Testis (tissue), 3 donors: ENCODE results near the gene SHF. TPM values are rescaled to one million over a fixed set of nuclear protein-coding genes. Genes with fewer than 3 reads are reported as not detected.
A peak's percentile ranks its signal among the peaks of the same experiment; 100 is the strongest.

Source experiments
- DNase-seq: peaks from one replicate; pipeline ENCODE4 v3.0.0-alpha.2; 2019
- H3K27ac ChIP-seq, 2 donors: fragments of 200-600 bp; sonication (generic); one replicate each; pipeline ENCODE4 v1.5.1; 2019
- H3K27me3 ChIP-seq: fragments of 200-600 bp; sonication (generic); one replicate; pipeline ENCODE4 v1.5.1; 2019
- H3K36me3 ChIP-seq: fragments of 200-600 bp; sonication (generic); one replicate; pipeline ENCODE4 v1.5.1; 2017; ENCODE audit warnings: low read depth; ENCODE audit errors: missing control alignments
- H3K4me1 ChIP-seq: fragments of 200-600 bp; sonication (generic); one replicate; pipeline ENCODE4 v1.5.1; 2019
- H3K4me3 ChIP-seq, 2 donors: fragments of 200-600 bp; sonication (generic); one replicate each; pipeline ENCODE4 v1.5.1; 2017 to 2019
- H3K9me3 ChIP-seq: fragments of 200-600 bp; sonication (generic); one replicate; pipeline ENCODE4 v1.5.1; 2017
- POLR2A ChIP-seq: fragments of 450-650 bp; IDR thresholded peaks from one replicate; pipeline ENCODE4 v1.6.1; 2017; ENCODE audit warnings: antibody characterized with exemption, mild to moderate bottlenecking, moderate library complexity
- WGBS, 2 donors: methylation state at CpG; one replicate each; pipeline ENCODE4 v1.1.5; 2018; 5-methylcytosine and 5-hydroxymethylcytosine counted together
- intact Hi-C: fragments of 100-400 bp; cut with DNase I; formaldehyde crosslinking; loops from one replicate; pipeline ENCODE4 v1.15.1; 2023; ENCODE audit warnings: low total_unique reads
- polyA plus RNA-seq: library from polyadenylated mRNA; stranded (reverse); fragments of 350-450 nt; fragmentation: Illumina TruSeq; extraction: RNeasy Lipid Tissue Mini Kit (QIAGEN cat#74804); gene quantifications from one replicate; pipeline ENCODE4 v1.2.3, GENCODE V29; 2014; ENCODE audit warnings: low read depth, low replicate concordance; ENCODE audit not compliant: insufficient read depth
- total RNA-seq, 2 donors: library from RNA; depleted of rRNA; stranded (reverse); fragments of >200 nt; gene quantifications; one replicate each; pipeline ENCODE4 v1.2.3, GENCODE V29; 2016
- TF ChIP-seq, protein P1 (sequence below), 3 experiments: fragments of 450-650 bp in 2 of 3; fragments of 200-600 bp in 1 of 3; sonication (generic) in 1 of 3; IDR thresholded peaks; one replicate each; pipeline ENCODE4 v1.5.1; 2016 to 2019; ENCODE audit warnings: antibody characterized with exemption in 3 of 3, mild to moderate bottlenecking in 2 of 3, moderate library complexity in 1 of 3

Gene SHF
- total and polyA plus RNA-seq, 3 donors from 2014 or later = 9.3 to 13.2 (median 12.7) TPM

DNA sequence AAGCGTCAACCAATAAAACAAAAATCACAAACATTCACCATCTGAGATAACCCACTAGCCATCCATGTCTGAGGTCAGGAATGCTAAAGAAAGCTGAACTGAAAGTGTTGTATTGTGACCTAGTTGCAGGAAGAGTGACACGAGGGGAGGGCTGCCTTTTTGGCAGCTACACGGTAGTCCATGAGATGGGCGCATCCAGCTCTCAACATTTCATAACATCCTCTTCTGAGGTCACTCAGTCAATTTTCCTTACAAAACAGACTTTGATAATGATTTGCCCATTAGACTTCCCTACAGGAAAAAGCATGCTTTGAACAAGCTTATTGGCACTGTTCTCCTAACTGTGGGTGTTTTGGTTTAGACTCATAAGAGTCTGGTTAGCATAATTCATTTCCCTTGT is 15.4 kb upstream of the SHF start:
- Histone ChIP-seq H3K9me3 (no peaks in the 10 kb centered on the region), H3K36me3 (no peaks in the 10 kb centered on the region), H3K27ac (no peak overlapping the region), H3K4me3 (no peak overlapping the region), H3K27me3 (no peaks in the 10 kb centered on the region), H3K4me1 (no peaks in the 10 kb centered on the region)
- DNase-seq = no peak
- intact Hi-C loops = no loop called here
- no peak for TF ChIP-seq POLR2A
- TF ChIP-seq, protein P1, sequence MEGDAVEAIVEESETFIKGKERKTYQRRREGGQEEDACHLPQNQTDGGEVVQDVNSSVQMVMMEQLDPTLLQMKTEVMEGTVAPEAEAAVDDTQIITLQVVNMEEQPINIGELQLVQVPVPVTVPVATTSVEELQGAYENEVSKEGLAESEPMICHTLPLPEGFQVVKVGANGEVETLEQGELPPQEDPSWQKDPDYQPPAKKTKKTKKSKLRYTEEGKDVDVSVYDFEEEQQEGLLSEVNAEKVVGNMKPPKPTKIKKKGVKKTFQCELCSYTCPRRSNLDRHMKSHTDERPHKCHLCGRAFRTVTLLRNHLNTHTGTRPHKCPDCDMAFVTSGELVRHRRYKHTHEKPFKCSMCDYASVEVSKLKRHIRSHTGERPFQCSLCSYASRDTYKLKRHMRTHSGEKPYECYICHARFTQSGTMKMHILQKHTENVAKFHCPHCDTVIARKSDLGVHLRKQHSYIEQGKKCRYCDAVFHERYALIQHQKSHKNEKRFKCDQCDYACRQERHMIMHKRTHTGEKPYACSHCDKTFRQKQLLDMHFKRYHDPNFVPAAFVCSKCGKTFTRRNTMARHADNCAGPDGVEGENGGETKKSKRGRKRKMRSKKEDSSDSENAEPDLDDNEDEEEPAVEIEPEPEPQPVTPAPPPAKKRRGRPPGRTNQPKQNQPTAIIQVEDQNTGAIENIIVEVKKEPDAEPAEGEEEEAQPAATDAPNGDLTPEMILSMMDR (IDR thresholded peaks at IDR 0.05) = no peak
- 60 to 65% methylated on average over 4 of the region's 4 CpGs for WGBS, 2 donors

DNA sequence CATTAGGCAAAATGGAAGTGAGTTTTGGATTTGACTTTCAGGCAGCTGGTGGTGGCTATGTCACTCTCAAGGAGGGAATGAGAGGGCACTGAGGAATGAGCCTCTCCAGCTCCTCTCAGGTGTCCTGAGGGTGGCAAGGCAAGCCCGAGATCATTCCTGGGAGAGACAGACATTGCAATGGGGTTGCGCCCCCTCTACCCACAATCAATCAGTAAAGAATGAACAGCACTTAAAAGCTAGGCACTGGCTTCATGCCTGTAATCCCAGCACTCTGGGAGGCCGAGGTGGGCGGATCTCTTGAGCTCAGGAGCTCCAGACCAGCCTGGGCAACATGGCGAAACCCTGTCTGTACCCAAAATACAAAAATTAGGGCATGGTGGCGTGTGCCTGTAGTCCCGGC is 14.1 kb upstream of the SHF start:
- Histone ChIP-seq H3K36me3 (no peaks in the 10 kb centered on the region), H3K27ac (no peak overlapping the region), H3K4me3 (no peak overlapping the region), H3K9me3 (no peaks in the 10 kb centered on the region), H3K27me3 (no peaks in the 10 kb centered on the region), H3K4me1 (no peaks in the 10 kb centered on the region)
- intact Hi-C loops = no loop called here
- 84 to 85% methylated on average over 7 of the region's 7 CpGs for WGBS, 2 donors
- TF ChIP-seq POLR2A = no peak
- TF ChIP-seq, protein P1 (IDR thresholded peaks at IDR 0.05) = no peak
- DNase-seq = no peak

DNA sequence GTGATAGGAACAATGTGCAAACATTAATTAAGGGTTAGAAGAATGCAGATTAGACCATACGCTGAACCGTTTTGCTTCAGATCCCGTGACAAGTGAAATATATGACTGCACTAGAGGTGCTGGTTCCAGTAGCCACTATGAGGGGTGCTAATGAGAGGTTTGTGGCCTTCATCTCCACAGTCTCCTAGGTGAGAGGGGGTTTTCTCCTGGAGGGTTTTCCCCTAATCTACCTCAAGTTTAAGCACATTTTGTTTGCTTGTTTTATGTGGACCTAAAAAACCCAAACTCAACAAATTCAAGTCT is 13.7 kb upstream of the SHF start:
- 78 to 82% methylated on average over 3 of the region's 3 CpGs for WGBS, 2 donors
- peak overlapping the region in 1 of 2 donors; percentile 99 for H3K27ac ChIP-seq
- H3K4me1 ChIP-seq = no peaks in the 10 kb centered on the region
- H3K27me3 ChIP-seq = no peaks in the 10 kb centered on the region
- no peaks in the 10 kb centered on the region for H3K36me3 ChIP-seq
- no peak for DNase-seq
- TF ChIP-seq, protein P1 (IDR thresholded peaks at IDR 0.05) = no peak
- no peak for TF ChIP-seq POLR2A
- intact Hi-C loops = no loop called here
- no peaks in the 10 kb centered on the region for H3K9me3 ChIP-seq
- H3K4me3 ChIP-seq = no peak overlapping the region

DNA sequence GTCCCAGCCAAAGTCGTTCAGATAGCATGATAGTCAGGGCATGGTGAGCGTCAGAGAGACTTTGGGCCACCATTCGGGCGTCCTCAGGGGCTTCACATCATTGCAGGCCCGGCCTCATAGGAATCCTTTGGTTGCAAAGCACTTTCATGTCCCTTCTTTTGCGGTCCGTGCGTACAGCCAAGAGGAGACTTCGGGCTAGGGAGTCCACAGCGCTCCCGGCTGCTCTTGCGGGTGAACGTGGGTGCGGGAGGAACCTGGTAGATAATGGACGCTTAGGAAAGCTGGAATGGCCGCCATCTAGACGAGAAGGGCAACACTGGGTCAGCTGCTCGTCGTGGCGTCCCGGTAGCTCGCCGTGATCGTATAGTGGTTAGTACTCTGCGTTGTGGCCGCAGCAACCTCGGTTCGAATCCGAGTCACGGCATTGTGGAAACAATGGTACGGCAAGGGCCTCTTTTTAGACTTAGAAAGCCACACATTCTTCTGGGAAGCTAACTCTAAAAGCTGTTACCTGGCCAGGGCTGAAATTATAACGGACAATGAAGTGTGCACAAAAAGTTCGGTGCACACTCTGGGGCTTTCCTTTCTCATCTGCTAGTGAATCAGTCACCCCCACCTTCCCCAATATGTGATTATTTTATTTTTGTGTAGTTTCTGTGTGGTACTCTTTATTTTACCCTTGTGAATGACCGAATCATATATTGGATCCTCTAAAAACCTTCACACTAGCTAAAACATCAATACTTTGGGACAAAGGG is 13.2 kb upstream of the SHF start:
- peak; percentile 90 for DNase-seq
- H3K27ac ChIP-seq = peak overlapping the region; percentile 99 to 100
- no peaks in the 10 kb centered on the region for H3K36me3 ChIP-seq
- no peaks in the 10 kb centered on the region for H3K9me3 ChIP-seq
- H3K27me3 ChIP-seq = no peaks in the 10 kb centered on the region
- intact Hi-C loops = no loop called here
- 4 to 15% methylated on average over 11 to 34 of the region's 34 CpGs for WGBS, 2 donors
- no peaks in the 10 kb centered on the region for H3K4me1 ChIP-seq
- no peak for TF ChIP-seq POLR2A
- TF ChIP-seq, protein P1 (IDR thresholded peaks at IDR 0.05) = no peak
- peak overlapping the region; percentile 85 to 86 for H3K4me3 ChIP-seq
